Smooth muscle cell (in vitro differentiated cells): ENCODE results near the gene PPM1H. TPM values are rescaled to one million over a fixed set of nuclear protein-coding genes. Genes with fewer than 3 reads are reported as not detected.

Experiments
- DNase-seq: peaks from one replicate; lab custom pipeline; 2025; ENCODE audit not compliant: unreplicated experiment; lab: John Stamatoyannopoulos, UW
- H2AFZ ChIP-seq: fragments of 200-600 bp; sonication (generic); 2 replicates; pipeline ENCODE4 v1.6.0; 2016; ENCODE audit warnings: antibody characterized with exemption, low read depth, mild to moderate bottlenecking
- H3F3A ChIP-seq: fragments of 200-600 bp; sonication (generic); 2 replicates; pipeline ENCODE4 v1.6.0; 2017; ENCODE audit warnings: antibody characterized with exemption, low read depth
- H3K27ac ChIP-seq: fragments of 200-600 bp; sonication (generic); 2 replicates; pipeline ENCODE4 v1.5.1; 2016; ENCODE audit warnings: low read depth, mild to moderate bottlenecking
- H3K27me3 ChIP-seq: fragments of 200-600 bp; sonication (generic); 2 replicates; pipeline ENCODE4 v1.6.1; 2016; ENCODE audit warnings: low read depth, mild to moderate bottlenecking
- H3K36me3 ChIP-seq: fragments of 200-600 bp; sonication (generic); 2 replicates; pipeline ENCODE4 v1.5.1; 2016; ENCODE audit warnings: low read depth
- H3K4me1 ChIP-seq: fragments of 200-600 bp; sonication (generic); 2 replicates; pipeline ENCODE4 v1.5.1; 2016; ENCODE audit warnings: low read depth
- H3K4me2 ChIP-seq: fragments of 200-600 bp; sonication (generic); 2 replicates; pipeline ENCODE4 v1.6.0; 2016; ENCODE audit warnings: mild to moderate bottlenecking
- H3K4me3 ChIP-seq: fragments of 200-600 bp; sonication (generic); 2 replicates; pipeline ENCODE4 v1.5.1; 2016; ENCODE audit warnings: mild to moderate bottlenecking
- H3K79me2 ChIP-seq: fragments of 200-600 bp; sonication (generic); 2 replicates; pipeline ENCODE4 v1.6.0; 2016; ENCODE audit warnings: low read depth, mild to moderate bottlenecking
- H3K9ac ChIP-seq: fragments of 200-600 bp; sonication (generic); 2 replicates; pipeline ENCODE4 v1.6.0; 2016; ENCODE audit warnings: low read depth
- H3K9me3 ChIP-seq: fragments of 200-600 bp; sonication (generic); replicated peaks from 2 replicates; pipeline ENCODE4 v1.5.1; 2016; ENCODE audit warnings: low read depth
- H4K20me1 ChIP-seq: fragments of 200-600 bp; sonication (generic); 2 replicates; pipeline ENCODE4 v1.6.0; 2016; ENCODE audit warnings: low read depth
- WGBS: methylation state at CpG from one replicate; pipeline ENCODE4 v1.1.7; 2016; ENCODE audit warnings: low lambda C conversion rate; 5-methylcytosine and 5-hydroxymethylcytosine counted together
- polyA plus RNA-seq: library from polyadenylated mRNA; unstranded; fragments of >200 nt; fragmentation: Nextera tagmentation; extraction: Ambion mirVana; gene quantifications from 2 replicates; pipeline ENCODE4 v1.2.1, GENCODE V29; 2016
- total RNA-seq: library from RNA; depleted of rRNA; stranded (reverse); fragments of >200 nt; gene quantifications from 2 replicates; pipeline ENCODE4 v1.2.3, GENCODE V29; 2014
- TF ChIP-seq, protein P1 (sequence below): fragments of 200-600 bp; sonication (generic); IDR thresholded peaks from 2 replicates; pipeline ENCODE4 v1.5.1; 2017; ENCODE audit warnings: borderline replicate concordance, mild to moderate bottlenecking, antibody characterized with exemption; ENCODE audit not compliant: insufficient read depth, poor library complexity, severe bottlenecking

PPM1H gene
- total and polyA plus RNA-seq, 2 experiments from 2014 or later: 0.56 to 3.6 TPM

DNA sequence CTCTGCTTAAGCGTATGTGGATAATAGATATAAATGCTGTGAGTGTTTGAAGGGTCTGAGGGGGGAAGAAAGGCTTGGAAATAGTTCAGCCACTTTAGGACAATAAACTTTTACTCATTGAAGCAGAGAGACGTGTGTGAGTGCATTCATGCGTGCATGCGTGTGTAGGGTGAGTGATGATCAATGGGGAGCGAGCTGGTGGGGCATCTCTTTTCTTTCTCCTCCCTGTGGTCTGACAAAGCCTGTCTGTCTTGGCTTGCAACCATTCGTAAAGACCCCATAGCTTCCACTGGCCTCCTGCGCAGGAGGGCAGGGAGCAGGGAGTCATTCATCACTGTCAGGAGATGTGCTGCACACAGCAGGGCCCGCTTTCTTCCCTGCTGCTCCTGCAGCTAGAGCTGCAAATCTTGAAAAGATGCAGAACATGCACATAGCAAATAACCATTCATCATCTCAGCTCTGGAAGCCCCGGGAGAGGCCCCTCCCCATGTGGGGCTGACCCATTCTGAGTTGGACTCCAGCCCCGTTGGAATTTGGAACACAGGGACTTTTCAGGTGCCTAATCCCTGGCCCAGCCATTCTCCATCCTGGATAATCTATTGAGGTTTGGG, 223.2 kb downstream of the PPM1H start:
- Histone ChIP-seq H3K4me3 (no peak overlapping the region), H3K4me1 (peaks cover 39% of the 10 kb centered on the region), H3K27ac (no peak overlapping the region), H4K20me1 (no peaks in the 10 kb centered on the region), H3K27me3 (no peaks in the 10 kb centered on the region), H3K9me3 (no peaks in the 10 kb centered on the region), H2AFZ (no peak overlapping the region), H3K9ac (no peak overlapping the region), H3K79me2 (no peaks in the 10 kb centered on the region), H3K4me2 (no peak overlapping the region), H3K36me3 (no peaks in the 10 kb centered on the region), H3F3A (no peaks in the 10 kb centered on the region)
- 73% methylated on average over 10 of the region's 10 CpGs for WGBS
- TF ChIP-seq, protein P1, sequence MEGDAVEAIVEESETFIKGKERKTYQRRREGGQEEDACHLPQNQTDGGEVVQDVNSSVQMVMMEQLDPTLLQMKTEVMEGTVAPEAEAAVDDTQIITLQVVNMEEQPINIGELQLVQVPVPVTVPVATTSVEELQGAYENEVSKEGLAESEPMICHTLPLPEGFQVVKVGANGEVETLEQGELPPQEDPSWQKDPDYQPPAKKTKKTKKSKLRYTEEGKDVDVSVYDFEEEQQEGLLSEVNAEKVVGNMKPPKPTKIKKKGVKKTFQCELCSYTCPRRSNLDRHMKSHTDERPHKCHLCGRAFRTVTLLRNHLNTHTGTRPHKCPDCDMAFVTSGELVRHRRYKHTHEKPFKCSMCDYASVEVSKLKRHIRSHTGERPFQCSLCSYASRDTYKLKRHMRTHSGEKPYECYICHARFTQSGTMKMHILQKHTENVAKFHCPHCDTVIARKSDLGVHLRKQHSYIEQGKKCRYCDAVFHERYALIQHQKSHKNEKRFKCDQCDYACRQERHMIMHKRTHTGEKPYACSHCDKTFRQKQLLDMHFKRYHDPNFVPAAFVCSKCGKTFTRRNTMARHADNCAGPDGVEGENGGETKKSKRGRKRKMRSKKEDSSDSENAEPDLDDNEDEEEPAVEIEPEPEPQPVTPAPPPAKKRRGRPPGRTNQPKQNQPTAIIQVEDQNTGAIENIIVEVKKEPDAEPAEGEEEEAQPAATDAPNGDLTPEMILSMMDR: no peak
- DNase-seq: no peak

DNA sequence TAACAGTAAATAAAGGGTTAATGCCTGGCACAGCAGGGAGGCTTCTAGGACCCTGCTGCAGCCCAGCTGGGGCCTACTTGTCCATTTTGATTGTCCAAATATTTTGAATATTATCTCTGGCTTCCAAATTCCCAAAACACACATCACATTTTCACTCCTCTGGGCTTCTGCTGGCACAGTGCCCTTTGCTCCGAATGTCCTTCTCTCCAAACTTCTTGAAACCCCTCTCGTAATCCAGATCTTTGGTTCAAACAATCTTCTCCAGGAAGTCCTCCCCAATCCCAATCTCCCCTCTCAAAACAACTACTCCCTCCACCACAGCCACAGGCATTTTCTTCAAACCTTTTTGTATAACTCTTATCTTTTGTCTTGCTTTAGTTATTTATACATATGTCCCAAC, 225.6 kb downstream of the PPM1H start:
- 74% methylated on average over 2 of the region's 2 CpGs for WGBS
- TF ChIP-seq, protein P1: no peak
- Histone ChIP-seq H3K4me1 (peaks cover 25% of the 10 kb centered on the region), H3K79me2 (no peaks in the 10 kb centered on the region), H2AFZ (no peak overlapping the region), H3F3A (no peaks in the 10 kb centered on the region), H3K36me3 (no peaks in the 10 kb centered on the region), H3K27ac (no peak overlapping the region), H3K27me3 (no peaks in the 10 kb centered on the region), H3K9me3 (no peaks in the 10 kb centered on the region), H4K20me1 (no peaks in the 10 kb centered on the region), H3K9ac (no peak overlapping the region), H3K4me2 (no peak overlapping the region), H3K4me3 (no peak overlapping the region)
- no peak for DNase-seq

DNA sequence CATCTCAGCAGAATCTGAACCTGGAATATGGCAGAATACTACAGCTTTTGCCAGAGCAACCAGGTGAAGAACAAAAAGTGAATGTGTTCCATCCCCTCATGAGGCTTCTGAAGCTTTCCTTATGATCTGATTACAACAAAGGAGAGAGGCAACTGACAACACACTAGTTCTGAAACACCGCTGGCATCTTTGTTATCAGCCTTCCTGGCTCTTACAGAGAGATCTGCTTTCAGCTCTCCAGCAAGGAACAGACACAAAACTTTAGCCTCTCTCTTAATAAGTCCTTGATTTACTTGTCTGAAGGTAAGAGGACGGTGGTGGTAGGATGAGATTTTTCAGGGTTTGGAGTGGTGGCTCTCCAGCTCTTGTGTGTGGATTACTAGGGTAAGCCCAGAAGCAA, 227.0 kb downstream of the PPM1H start:
- Histone ChIP-seq H3K4me2 (no peak overlapping the region), H3K4me3 (no peak overlapping the region)
- no peak for DNase-seq

DNA sequence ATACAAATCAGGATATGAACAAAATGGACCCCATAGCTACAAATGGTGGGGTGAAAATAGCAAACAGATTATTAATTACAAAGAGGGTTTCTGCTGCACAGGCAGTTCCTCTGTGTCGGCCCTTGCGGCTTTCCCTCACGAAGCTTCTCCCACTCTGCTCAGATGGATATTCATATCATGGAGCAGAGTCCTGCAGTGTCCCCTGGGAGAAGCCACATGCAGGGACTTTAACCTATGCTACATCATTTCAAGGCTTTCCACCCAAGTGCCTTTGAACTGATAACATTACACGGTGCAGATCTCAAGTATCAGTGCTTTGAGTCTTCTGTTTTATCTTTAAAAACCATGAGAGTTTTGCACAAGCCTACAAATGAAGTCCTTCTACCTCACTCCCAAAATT, 229.1 kb downstream of the PPM1H start:
- 85% methylated on average over 4 of the region's 4 CpGs for WGBS
- Histone ChIP-seq H3K27ac (no peak overlapping the region), H4K20me1 (no peaks in the 10 kb centered on the region), H3K9me3 (no peaks in the 10 kb centered on the region), H3K4me3 (no peak overlapping the region), H3K36me3 (no peaks in the 10 kb centered on the region), H3F3A (peaks cover 12% of the 10 kb centered on the region), H3K4me1 (peaks cover 36% of the 10 kb centered on the region), H3K79me2 (no peaks in the 10 kb centered on the region), H3K27me3 (no peaks in the 10 kb centered on the region), H3K9ac (no peak overlapping the region), H3K4me2 (no peak overlapping the region), H2AFZ (no peak overlapping the region)
- TF ChIP-seq, protein P1: no peak
- no peak for DNase-seq

More for the DNA sequence above, 227.0 kb downstream of the PPM1H start:
- Histone ChIP-seq H3K27me3 (no peaks in the 10 kb centered on the region), H3K36me3 (no peaks in the 10 kb centered on the region), H3K79me2 (no peaks in the 10 kb centered on the region), H3K27ac (no peak overlapping the region), H4K20me1 (no peaks in the 10 kb centered on the region), H3F3A (peaks cover 9% of the 10 kb centered on the region), H3K9ac (no peak overlapping the region), H3K9me3 (no peaks in the 10 kb centered on the region), H3K4me1 (peaks cover 33% of the 10 kb centered on the region), H2AFZ (no peak overlapping the region)
- 87% methylated on average over 2 of the region's 2 CpGs for WGBS
- TF ChIP-seq, protein P1: no peak
